ENCODE data around the gene CLIP4. TPM values are rescaled to one million over a fixed set of nuclear protein-coding genes. Genes with fewer than 3 reads are reported as not detected.

CLIP4 gene
- total RNA-seq, 4 donors from 2014 or later, result 11.9 to 37.8 (median 22.5) TPM

DNA sequence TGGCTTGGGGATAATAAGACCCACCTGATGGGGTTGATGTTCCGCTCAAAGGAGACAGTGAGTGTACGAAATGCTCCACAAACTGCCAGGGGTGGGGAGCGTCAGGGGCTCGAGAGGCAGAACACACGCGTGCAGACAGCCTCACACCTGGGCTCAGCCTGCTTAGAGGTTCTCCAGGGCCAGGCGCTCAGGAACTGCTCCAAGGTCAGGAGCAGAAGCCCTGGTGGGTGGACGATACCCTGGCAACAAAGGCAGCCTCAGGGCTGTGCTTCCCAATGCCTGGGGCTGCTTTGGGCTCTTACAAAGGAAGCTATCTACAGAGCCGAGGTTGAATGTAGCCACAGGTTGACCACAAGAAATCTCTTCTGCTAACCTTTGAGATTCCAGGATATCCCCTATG is 114.4 kb downstream of the CLIP4 start:
- H3K27me3 ChIP-seq, result peaks cover 7% of the 10 kb centered on the region
- WGBS, 2 donors (ENCODE audit: low coverage in 1 of 2), result 83% methylated on average over 9 of the region's 9 CpGs; no CpG with 5 or more reads in 1 of the 2 donors
- intact Hi-C loops (cut with DNase I; ENCODE audit: low total_unique reads) (no loop called here), in situ Hi-C loops (cut with MboI; ENCODE audit: low pct_ligation_motif_present in 1 of 4, low pct_unique_long_range_greater_than_20kb in 1 of 4, low sequenced_read_pairs in 3 of 4) (no loop called here)
- no peak for DNase-seq
- TF ChIP-seq POLR2A (IDR thresholded peaks at IDR 0.05), result no peak
- TF ChIP-seq POLR2AphosphoS5 (IDR thresholded peaks at IDR 0.05), result no peak
- TF ChIP-seq, protein P1, sequence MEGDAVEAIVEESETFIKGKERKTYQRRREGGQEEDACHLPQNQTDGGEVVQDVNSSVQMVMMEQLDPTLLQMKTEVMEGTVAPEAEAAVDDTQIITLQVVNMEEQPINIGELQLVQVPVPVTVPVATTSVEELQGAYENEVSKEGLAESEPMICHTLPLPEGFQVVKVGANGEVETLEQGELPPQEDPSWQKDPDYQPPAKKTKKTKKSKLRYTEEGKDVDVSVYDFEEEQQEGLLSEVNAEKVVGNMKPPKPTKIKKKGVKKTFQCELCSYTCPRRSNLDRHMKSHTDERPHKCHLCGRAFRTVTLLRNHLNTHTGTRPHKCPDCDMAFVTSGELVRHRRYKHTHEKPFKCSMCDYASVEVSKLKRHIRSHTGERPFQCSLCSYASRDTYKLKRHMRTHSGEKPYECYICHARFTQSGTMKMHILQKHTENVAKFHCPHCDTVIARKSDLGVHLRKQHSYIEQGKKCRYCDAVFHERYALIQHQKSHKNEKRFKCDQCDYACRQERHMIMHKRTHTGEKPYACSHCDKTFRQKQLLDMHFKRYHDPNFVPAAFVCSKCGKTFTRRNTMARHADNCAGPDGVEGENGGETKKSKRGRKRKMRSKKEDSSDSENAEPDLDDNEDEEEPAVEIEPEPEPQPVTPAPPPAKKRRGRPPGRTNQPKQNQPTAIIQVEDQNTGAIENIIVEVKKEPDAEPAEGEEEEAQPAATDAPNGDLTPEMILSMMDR (IDR thresholded peaks at IDR 0.05), result no peak
- no peak for TF ChIP-seq EP300 (IDR thresholded peaks at IDR 0.05; ENCODE audit: low read depth)
- no peaks in the 10 kb centered on the region for H3K9me3 ChIP-seq
- no peak overlapping the region for H3K4me3 ChIP-seq
- no peak overlapping the region for H3K27ac ChIP-seq
- no peaks in the 10 kb centered on the region for H3K4me1 ChIP-seq
- no peaks in the 10 kb centered on the region for H3K36me3 ChIP-seq

DNA sequence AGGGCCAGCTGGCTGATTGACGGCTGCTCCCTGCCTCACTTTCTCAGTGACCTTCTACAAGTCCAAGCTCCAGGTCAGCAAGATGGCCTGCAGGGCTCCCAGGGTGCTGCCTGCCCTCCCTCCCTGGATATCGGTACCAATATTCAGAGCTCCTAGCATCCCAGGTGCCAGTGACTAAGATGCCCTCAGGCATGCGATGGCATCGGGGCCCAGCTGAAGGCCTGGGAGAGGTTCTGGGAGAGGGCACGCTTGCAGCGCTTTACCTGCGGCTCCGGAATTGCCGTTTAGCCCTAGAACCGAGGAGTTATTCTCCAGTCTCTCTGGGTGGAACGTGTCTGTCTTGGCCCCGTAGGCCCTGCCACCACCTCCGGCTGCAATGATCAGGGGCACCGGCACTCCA is 116.8 kb downstream of the CLIP4 start:
- H3K4me1 ChIP-seq, result no peaks in the 10 kb centered on the region
- no peaks in the 10 kb centered on the region for H3K9me3 ChIP-seq
- no peak overlapping the region for H3K4me3 ChIP-seq
- DNase-seq, result no peak
- in situ Hi-C loops (cut with MboI; ENCODE audit: low pct_ligation_motif_present in 1 of 4, low pct_unique_long_range_greater_than_20kb in 1 of 4, low sequenced_read_pairs in 3 of 4), result no loop called here
- 92% methylated on average over 14 of the region's 14 CpGs; no CpG with 5 or more reads in 1 of the 2 donors for WGBS, 2 donors (ENCODE audit: low coverage in 1 of 2)
- H3K27ac ChIP-seq, result no peak overlapping the region
- no peaks in the 10 kb centered on the region for H3K36me3 ChIP-seq
- peaks cover 7% of the 10 kb centered on the region for H3K27me3 ChIP-seq
- intact Hi-C loops (cut with DNase I; ENCODE audit: low total_unique reads), result no loop called here
- no peak for TF ChIP-seq POLR2A (IDR thresholded peaks at IDR 0.05)
- TF ChIP-seq EP300 (IDR thresholded peaks at IDR 0.05; ENCODE audit: low read depth), result no peak

DNA sequence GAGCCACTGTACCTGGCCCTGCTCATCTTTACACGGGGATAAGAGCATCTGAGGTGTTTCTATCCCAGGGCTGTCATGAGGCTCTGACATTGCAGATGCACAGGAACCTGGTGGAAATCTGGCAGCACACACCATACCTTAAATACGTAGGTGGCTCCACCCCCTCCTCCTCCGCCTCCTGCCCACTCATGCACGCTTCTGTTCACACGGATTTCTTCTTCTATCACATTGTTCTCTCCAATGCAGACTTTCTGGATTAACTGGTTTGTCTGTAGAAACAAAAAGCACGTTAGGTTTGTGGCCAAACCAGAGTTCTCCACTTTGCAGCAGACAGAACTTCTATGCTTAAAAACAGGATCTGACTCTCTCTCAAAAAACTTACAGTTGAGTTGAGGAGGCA is 118.2 kb downstream of the CLIP4 start:
- no peaks in the 10 kb centered on the region for H3K9me3 ChIP-seq
- intact Hi-C loops (cut with DNase I; ENCODE audit: low total_unique reads), result no loop called here
- H3K36me3 ChIP-seq, result no peaks in the 10 kb centered on the region
- H3K4me3 ChIP-seq, result no peak overlapping the region
- TF ChIP-seq POLR2AphosphoS5 (IDR thresholded peaks at IDR 0.05) (no peak), POLR2A (IDR thresholded peaks at IDR 0.05) (no peak), EP300 (IDR thresholded peaks at IDR 0.05; ENCODE audit: low read depth) (no peak)
- TF ChIP-seq, protein P1 (IDR thresholded peaks at IDR 0.05), result no peak
- in situ Hi-C loops (cut with MboI; ENCODE audit: low pct_ligation_motif_present in 1 of 4, low pct_unique_long_range_greater_than_20kb in 1 of 4, low sequenced_read_pairs in 3 of 4), result no loop called here
- H3K27me3 ChIP-seq, result peaks cover under 1% of the 10 kb centered on the region
- 45% methylated on average over 6 of the region's 6 CpGs; no CpG with 5 or more reads in 1 of the 2 donors for WGBS, 2 donors (ENCODE audit: low coverage in 1 of 2)
- no peaks in the 10 kb centered on the region for H3K4me1 ChIP-seq
- no peak for DNase-seq
- H3K27ac ChIP-seq, result no peak overlapping the region

DNA sequence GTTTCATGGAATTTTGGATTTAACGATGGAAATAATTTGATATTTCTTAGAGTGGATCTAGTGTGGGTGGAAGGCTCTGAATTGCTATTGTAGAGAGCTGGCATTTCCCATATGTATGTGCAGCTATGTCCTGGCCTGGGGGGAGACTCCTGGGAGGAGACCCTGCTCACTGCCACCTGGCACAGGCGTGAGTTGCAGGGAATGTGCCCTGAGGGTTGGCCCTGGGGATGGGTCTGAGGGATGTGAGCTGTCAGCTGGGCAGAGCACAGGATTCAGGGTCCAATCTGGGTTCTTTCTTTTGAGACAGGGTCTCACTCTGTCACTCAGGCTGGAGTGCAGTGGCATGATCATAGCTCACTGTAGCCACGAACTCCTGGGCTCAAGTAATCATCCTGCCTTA is 120.2 kb downstream of the CLIP4 start:
- Histone ChIP-seq H3K27me3 (no peaks in the 10 kb centered on the region), H3K4me3 (no peak overlapping the region), H3K4me1 (no peaks in the 10 kb centered on the region), H3K36me3 (no peaks in the 10 kb centered on the region), H3K9me3 (no peaks in the 10 kb centered on the region), H3K27ac (no peak overlapping the region)
- 61 to 88% methylated on average over 1 to 3 of the region's 3 CpGs for WGBS, 2 donors (ENCODE audit: low coverage in 1 of 2)
- intact Hi-C loops (cut with DNase I; ENCODE audit: low total_unique reads), result loop anchor here (5.0 kb wide), 1 partner anchor 1297 kb away; no protein-coding TSS in a partner anchor
- TF ChIP-seq EP300 (IDR thresholded peaks at IDR 0.05; ENCODE audit: low read depth) (no peak), POLR2A (IDR thresholded peaks at IDR 0.05) (no peak), POLR2AphosphoS5 (IDR thresholded peaks at IDR 0.05) (no peak)
- TF ChIP-seq, protein P1 (IDR thresholded peaks at IDR 0.05), result no peak
- no peak for DNase-seq
- in situ Hi-C loops (cut with MboI; ENCODE audit: low pct_ligation_motif_present in 1 of 4, low pct_unique_long_range_greater_than_20kb in 1 of 4, low sequenced_read_pairs in 3 of 4), result no loop called here

DNA sequence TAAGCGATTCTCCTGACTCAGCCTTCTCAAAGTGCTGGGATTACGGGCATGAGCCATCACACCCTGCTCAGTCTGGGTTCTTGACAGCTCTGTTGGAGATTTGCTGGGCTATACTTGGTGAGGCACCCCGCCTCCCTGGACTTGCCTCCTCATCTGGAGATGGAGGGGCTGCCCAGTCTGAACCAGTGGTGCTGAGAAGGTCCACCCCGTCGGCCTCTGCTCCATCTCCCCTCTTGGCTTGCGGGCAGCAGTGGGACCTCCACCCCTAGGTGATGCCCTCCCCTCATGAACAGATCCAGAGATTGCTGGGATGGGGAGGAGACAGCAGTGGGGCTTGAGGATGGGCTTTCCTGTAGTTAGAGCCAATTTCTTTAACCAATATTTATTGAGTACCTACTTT is 120.9 kb downstream of the CLIP4 start:
- no peak overlapping the region for H3K27ac ChIP-seq
- H3K4me1 ChIP-seq, result no peaks in the 10 kb centered on the region
- H3K9me3 ChIP-seq, result no peaks in the 10 kb centered on the region
- no peak for DNase-seq
- 86% methylated on average over 6 of the region's 6 CpGs; no CpG with 5 or more reads in 1 of the 2 donors for WGBS, 2 donors (ENCODE audit: low coverage in 1 of 2)
- TF ChIP-seq POLR2AphosphoS5 (IDR thresholded peaks at IDR 0.05) (no peak), EP300 (IDR thresholded peaks at IDR 0.05; ENCODE audit: low read depth) (no peak), POLR2A (IDR thresholded peaks at IDR 0.05) (no peak)
- TF ChIP-seq, protein P1 (IDR thresholded peaks at IDR 0.05), result no peak
- H3K36me3 ChIP-seq, result no peaks in the 10 kb centered on the region
- no peak overlapping the region for H3K4me3 ChIP-seq
- no peaks in the 10 kb centered on the region for H3K27me3 ChIP-seq
- intact Hi-C loops (cut with DNase I; ENCODE audit: low total_unique reads) (loop anchor here (5.0 kb wide), 1 partner anchor 1296 kb away; no protein-coding TSS in a partner anchor), in situ Hi-C loops (cut with MboI; ENCODE audit: low pct_ligation_motif_present in 1 of 4, low pct_unique_long_range_greater_than_20kb in 1 of 4, low sequenced_read_pairs in 3 of 4) (no loop called here)

All from transverse colon (tissue), 4 donors.